Breast epithelium (tissue), 3 donors: ENCODE measurements around the gene GALNT16.

ENCODE experiments used
- CTCF ChIP-seq, 3 donors: fragments of 450-650 bp; IDR thresholded peaks; one replicate each; pipeline ENCODE4 v1.5.1; 2016 to 2017; ENCODE audit warnings: antibody characterized with exemption in 3 of 3, mild to moderate bottlenecking in 3 of 3, moderate library complexity in 3 of 3
- POLR2A ChIP-seq: fragments of 450-650 bp; IDR thresholded peaks from one replicate; pipeline ENCODE4 v1.6.1; 2016; ENCODE audit warnings: antibody characterized with exemption, mild to moderate bottlenecking, moderate library complexity

DNA sequence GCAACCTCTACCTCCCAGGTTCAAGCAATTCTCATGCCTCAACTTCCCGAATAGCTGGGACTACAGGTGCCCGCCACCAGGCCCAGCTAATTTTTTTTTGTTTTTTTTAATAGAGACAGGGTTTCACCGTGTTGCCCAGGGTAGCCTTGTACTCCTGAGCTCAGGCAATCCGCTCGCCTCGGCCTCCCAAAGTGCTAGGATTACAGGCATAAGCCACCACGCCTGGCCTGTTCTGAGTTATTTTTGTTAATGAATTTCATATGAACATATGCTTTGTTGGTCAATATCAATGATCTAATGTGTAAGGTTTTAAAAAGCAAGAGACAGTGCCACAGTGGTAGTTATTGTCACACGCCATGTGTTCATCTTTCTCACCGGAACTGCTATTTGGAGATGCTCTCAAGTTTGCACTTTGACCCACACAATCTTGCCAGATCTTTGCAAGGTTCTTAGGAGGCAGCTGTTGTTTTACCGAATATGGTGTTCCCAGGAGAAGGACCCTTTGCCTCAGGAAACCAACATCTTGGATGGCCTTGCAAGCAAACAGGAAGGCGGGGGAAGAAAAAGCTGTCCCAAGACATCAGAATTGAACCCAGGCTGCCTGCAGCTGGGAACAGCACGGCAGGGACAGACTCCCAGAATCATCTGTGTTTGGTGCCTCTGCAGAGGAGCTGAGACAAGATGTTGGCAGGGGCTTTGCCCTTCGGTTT lies 30.0 kb downstream of the GALNT16 start:
- TF ChIP-seq CTCF (IDR thresholded peaks at IDR 0.05), result no peak
- no peak for TF ChIP-seq POLR2A
